Forelimb muscle (tissue), 1 donor: ENCODE results near the gene NOL4L. TPM values are rescaled to one million over a fixed set of nuclear protein-coding genes. Genes with fewer than 3 reads are reported as not detected.

Experiments used
- DNase-seq: peaks from one replicate; pipeline ENCODE4 v3.0.0-alpha.2; 2013; ENCODE audit warnings: low read depth
- polyA plus RNA-seq: library from polyadenylated mRNA; unstranded; fragments of 120-200 nt; gene quantifications from one replicate; pipeline ENCODE4 v1.2.1, GENCODE V29; 2013; ENCODE audit not compliant: insufficient read length

The NOL4L gene
- polyA plus RNA-seq, 1 donor, result 14.8 TPM

DNA sequence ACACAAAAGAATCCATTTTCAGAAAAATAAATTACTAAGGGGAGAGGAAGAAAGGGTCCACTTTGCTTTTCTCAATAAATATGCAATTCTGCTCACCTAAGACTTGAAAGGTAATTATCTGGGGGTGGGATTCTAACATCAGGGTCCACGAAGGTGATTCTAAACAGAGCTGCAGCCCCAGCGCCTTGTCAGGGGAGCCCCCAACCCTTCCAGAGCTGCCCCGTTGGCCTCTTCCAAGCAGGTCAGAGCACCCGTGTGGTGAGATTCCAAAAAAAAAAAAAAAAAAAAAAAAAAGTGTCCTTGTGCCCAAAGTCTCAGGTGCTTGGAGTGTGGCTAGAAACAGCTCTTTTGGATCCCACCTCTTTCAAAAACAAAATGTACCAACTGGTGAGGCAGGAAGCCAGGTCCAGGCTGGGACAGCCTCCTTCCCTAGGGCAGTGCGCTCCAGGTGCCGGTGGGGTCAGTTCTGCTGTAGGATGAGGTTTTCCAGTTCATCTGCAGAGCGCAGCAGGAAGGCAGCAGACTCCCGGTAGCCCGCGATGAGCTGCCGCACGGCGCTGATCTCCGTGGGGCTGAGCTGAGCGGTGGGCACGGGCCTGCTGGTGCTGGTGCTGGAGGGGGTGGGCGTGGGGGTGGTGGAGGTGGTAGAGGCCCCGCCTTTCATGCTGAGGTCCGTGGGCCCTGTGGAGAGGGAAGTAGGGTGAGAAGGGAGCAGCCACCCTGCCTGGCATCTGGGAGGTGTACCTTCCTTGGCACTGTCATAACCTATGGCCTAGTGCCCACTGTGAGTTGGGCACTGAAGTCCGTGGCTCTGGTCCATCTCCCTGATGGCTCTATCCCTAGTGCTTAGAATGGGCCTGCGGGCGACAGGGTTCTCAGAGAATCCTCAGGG, 137.8 kb downstream of the NOL4L start:
- DNase-seq, result no peak

DNA sequence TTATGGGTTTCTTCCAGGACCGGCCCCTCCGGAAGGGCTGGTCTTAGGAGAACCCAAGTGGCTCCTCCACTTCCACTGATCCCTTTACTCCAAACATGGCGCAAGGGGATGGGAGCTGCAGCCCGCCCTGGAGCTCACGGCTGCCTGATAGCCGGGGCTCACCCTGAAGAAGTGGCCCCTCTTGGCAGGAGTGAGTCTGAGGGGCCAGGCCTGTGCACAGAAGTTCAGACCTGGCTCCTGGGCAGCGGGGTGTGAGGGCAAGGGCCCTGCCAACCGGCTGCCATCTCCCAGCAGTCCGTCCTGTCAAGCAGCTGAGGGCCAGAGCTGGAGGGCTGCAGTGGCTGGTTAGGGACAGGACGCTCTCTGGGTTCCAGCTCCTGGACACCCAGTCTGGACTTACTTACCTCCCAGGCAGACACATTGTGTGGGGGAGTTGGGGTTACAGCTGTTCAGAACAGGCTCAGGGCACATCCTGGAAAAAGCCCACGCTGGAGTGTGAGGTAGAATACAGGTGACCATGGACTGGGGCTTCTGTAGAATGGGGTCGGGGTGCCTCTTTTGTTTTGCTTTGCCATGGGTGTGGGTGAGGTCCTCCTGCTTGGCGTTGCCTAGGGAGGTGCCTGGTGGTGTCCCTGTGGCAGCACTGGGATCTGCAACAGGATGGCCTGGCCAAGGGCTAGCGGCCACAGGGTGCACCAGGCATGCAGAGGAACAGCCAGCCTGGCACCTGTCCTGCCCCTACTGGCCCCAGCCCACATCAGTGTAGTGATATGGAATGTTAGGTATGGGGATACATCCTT, 138.6 kb downstream of the NOL4L start:
- no peak for DNase-seq

- DNase-seq, result no peak
Observed at GRCh38 chr20:32445539-32446273, 139.4 kb downstream of the NOL4L start.

DNA sequence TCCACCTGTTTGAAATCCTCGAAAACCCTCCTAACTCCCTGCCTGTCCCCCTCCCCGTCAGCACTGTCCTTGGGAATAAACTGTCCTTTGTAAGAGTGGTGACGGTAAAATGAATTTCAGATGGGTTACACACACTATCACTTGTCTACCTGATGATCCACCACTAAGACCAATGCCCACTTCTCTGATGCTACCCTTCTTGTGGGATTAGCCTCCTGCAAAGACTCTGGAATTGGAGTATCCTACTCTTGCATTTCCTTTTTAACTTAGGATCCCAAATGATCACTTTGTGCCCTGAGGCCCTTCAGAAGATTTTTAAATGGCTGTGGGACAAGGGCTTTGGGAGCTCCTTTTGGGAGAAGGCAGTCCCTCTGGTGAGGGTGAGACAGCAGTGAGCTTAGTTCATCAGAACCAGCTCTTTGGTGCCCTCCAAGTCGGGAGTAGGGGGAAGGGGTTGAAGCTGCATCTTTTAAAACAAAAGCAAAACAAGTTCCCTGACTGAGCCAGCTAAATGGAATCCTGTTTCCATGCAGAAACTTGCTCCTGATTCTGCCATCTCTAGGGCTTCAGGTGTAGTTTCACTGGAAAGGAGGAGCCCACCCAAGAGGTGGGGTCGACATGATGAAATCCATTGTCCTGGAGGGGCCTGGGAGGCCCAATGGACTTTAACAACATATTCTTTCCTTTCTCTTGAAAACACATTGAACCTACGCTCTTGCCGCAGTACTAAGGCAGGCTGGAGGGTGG, 140.5 kb downstream of the NOL4L start:
- no peak for DNase-seq

DNA sequence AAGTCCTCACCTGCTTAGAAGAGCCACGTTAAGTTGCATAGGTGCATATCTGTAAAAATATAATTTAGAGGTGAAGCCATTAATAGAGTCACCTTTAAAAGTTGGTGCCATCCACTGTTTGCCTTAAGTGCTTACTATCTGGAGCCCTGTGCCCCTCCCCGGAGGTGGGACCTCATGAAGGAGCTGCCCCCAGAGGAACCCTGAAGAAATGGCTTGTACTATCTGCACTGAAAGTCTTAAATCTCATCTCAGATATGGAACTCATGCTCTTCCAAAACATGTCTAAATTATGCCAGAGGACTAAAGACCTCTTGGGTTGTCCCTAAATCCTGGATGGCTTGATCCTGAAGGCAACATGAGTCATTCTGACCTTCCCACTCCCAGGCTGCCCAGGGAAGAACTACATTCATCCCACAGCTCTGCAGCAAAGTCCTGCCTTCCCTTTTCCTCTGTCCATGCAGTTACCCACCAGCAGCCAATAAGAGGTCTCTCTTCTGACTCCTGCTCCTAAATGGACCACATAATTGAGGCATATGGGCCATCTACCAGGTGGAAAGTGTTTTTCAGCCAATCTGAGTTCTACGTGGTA, 141.7 kb downstream of the NOL4L start:
- no peak for DNase-seq

DNA sequence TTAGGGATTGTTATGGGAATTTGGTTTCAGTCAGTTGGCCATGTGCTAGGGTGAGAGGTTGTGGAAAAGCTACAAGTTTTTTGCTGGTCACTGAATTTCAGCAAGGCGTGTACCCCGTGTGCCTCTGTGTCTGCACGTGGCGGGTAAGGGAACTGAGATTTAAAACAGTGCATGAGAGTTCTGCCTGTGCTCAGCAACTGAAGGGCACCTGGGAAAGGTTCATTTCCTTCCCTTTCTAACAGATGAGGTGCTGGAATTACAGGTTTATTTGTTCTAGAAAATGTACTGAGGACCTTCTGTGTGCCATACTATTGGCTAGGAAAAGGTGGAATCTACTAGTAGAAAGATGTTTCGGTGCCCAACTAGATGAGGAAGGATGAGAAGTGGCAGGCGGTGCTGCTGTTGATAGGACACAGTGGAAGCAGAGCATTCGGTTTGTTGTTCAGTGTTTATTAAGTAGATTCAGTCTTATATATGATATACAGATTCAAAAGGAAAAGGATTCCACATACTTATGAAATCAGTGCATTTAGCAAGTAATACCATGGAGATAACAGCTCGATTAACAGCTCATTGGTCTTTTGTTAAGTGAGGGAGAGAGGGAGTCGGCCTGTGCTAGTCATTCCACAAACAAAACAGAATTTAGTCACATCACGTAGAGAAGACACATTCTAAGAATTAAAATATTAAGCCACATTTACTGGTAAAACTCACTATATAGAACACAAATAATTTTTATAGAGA, 142.3 kb downstream of the NOL4L start:
- no peak for DNase-seq

DNA sequence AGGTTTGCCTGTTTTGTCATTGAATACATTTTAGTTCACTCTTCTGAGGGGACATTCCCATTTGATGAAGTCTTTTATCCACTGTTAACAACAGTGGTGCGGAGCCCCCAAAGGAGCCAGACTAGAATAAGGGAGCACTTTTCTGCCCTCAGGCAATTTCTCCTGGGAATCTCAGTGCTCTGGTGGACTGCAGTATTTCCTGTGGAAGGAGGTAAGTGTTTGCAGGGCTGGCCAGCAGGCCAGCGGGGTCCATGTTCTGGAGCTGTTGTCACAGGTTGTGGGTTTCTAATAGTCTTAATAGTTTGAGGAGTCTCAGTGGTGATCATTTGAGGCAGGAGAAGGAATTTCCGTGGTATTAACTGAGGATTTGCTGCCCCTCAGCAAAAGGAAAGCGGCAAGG, 143.5 kb downstream of the NOL4L start:
- DNase-seq, result no peak

- no peak for DNase-seq
Observed at GRCh38 chr20:32440758-32441078, 144.4 kb downstream of the NOL4L start.

DNA sequence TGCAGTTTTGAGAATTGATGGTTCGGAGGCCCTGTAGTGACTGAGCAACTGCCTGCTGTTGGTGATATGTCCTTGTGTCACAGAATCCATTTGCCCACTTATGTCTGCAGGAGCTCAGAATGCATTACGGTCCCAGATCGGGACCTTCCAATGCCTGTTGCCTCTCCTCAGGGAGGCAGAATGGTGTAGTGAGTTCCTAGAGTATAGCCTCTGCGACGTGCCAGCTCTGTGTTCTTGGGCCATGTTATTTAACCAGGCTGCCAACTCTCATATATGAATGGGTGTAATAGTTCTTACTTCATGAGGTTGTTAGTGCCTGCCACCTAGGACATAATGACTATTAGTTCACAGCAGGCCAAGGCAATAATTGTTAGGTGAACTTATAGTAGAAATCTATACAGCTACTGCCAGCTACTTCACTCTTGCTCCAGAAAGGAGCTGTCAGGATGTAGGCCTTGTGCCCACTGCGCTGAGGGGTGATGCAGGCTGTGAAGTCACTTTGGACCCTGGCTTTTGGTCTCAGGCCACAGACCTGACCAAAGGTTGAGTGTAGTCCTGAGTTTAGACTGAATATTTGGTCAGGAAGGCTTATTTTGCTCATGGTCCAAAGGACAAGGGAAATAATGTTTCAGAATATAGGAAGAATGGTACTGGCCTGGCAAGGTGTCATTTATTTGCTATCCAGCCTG, 144.9 kb downstream of the NOL4L start:
- no peak for DNase-seq

GRCh38 chr20:32439132-32439829, 145.9 kb downstream of the NOL4L start:
- DNase-seq, result no peak

GRCh38 chr20:32438331-32438858, 146.7 kb downstream of the NOL4L start:
- no peak for DNase-seq

DNA sequence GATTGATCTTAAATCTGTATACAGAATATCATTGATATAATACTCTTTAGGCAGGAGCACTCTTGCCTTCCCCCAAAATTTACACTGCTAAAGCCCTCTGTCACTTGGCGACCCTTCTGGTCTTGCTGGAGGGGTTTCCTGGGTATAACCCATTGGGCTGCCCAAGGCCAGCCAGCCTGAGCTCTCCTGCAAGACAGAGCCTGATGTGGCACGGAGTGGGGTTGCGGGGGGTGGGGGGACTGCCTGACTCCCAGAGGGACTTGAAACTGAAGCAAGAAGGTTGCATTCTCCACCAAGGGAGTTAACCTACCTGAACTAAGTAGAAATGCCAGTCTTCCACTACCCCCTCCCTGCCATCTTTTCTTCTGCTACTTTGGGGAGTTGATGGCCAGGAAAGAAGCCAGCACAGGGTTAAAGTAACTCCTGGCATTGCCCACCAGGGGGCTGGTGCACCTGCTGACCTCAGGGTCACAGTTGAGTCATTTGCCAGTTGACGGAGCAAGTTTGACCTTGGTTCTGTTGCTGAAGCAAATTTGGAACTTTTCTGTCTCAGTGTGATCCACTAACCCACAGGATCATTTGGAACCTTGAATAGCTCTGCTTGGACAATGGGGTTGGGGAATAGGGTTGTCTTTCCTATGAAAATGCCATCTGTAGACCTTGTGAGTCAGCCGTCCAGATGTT, 147.6 kb downstream of the NOL4L start:
- no peak for DNase-seq

DNA sequence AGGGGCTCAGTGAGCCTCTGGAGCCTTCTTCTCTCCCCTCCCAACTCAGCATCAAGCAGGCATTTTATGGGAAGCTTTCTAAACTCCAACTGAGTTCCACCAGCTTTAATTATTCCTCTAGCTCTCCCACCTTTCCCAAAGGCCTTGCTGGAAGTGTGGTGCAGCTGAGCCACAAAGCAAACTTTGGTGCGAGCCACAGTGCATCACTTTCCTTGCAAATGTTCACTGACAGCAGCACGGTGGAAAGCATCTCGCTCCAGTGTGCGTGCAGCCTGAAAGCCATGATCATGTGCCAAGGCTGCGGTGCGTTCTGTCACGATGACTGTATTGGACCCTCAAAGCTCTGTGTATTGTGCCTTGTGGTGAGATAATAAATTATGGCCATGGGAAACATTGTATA, 148.2 kb downstream of the NOL4L start:
- DNase-seq, result no peak

- no peak for DNase-seq
Observed at GRCh38 chr20:32436142-32436861, 148.8 kb downstream of the NOL4L start.

GRCh38 chr20:32435449-32436107, 149.6 kb downstream of the NOL4L start:
- no peak for DNase-seq

DNA sequence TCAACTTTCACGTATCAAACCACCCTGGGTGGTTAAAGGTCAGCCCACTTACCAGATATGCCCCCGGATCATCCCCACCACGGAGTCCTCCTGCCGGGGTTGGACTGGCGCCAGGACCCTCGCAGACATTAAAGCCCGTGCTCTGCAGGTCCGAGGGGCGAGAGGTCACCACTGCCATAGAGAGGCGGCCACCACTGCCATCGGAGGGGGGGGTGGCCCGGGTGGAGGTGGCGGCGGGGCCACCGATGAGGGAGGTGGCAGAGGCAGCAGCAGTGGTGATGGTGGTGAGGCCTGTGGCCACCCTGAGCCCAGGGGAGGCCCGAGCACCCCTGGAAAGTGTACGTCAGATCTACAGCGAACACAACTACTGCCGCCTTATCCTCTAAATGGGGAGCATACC, 150.7 kb downstream of the NOL4L start:
- no peak for DNase-seq

GRCh38 chr20:32433311-32434021, 151.7 kb downstream of the NOL4L start:
- DNase-seq, result no peak
